ENCODE results near the gene IL10.
A peak's percentile ranks its signal among the peaks of the same experiment; 100 is the strongest.
"Not testable (repeated sequence)": the region's sequence is repeated elsewhere in the genome, so short reads cannot be mapped to it uniquely, and the experiment has no call there.

Gene IL10

DNA sequence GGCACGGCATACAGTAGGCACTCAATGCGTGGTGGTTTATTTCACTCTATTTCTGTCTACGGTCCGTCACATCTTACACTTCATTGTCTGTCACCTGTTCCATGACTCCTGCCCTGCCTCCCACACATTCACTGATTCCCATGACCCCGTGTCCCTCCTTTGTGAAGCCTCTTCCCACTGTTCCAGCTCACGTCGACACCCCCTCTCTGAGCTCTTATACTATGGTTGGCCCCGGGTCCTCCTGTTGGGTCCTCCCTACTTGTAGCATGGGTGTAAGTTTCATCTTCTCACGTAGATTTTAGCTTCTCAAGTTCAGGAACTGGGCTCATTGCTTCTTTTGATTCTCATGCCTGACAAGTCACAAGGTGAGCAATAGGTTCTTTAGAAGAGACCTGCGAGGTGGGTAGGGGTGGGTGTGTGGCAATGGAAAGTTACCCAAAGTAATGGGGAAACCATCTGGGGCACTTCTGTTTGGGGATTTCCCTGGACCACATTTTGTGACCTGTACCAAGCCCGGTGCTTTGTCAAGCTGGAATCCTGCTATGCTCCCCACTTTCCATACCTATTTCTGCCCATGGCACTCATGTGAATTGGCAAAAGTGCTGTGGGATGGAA, 22.1 kb upstream of the IL10 start:
- DNase-seq (ENCODE audit: low read depth in 2 of 2, low spot score in 1 of 2), result no peak

DNA sequence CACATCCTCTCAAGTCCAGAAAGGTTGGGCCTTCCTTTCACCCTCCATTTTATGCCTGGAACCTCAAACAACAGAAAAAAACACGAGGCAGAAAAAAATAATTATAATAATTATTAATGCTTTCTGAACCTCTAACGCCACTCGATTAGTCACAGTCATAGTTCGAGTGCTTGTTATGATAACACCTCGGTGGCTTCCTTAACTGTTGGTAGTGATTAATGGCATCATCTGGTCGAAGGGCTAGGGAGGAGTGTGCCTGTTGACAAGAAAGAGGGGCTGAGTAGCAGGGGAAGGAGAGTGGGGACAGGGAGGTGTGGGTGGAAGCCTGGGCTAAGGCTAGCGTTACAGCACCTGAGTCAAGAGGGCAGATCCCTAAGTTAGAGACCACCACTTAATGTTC, 21.3 kb upstream of the IL10 start:
- DNase-seq (ENCODE audit: low read depth in 2 of 2, low spot score in 1 of 2), result no peak

DNA sequence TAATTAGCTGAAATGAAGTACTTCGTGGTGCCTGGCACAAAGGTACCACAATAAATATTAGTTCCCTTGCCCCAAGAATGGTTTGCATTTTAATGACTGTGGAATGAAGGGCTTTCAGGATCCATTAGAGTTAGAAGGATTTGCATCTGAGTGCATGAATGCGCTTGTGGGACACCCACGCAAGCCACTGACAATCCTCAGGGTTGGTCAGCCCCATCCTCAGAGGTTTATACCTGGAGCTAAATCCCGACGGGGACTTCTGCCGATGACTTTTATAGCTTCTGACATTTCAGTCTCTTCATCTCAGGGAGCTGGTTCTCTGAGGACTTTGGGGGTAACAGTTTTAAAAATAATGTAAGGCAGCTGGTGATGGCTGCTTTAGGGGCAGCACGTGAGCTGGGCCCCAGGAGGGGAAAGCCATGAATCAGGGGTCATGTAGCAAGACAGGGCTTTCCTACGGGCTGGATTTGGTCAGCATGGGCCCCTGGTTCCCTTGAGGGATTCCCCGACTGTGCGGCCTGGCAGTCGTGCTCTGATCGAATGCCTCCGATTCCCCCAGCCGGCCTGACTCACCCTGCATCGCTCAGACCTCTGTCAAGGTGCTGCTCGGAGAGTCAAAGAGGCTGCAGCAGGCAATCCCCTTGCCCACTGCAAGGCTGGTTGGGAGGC, 20.8 kb upstream of the IL10 start:
- DNase-seq (ENCODE audit: low read depth in 2 of 2, low spot score in 1 of 2), result no peak

DNA sequence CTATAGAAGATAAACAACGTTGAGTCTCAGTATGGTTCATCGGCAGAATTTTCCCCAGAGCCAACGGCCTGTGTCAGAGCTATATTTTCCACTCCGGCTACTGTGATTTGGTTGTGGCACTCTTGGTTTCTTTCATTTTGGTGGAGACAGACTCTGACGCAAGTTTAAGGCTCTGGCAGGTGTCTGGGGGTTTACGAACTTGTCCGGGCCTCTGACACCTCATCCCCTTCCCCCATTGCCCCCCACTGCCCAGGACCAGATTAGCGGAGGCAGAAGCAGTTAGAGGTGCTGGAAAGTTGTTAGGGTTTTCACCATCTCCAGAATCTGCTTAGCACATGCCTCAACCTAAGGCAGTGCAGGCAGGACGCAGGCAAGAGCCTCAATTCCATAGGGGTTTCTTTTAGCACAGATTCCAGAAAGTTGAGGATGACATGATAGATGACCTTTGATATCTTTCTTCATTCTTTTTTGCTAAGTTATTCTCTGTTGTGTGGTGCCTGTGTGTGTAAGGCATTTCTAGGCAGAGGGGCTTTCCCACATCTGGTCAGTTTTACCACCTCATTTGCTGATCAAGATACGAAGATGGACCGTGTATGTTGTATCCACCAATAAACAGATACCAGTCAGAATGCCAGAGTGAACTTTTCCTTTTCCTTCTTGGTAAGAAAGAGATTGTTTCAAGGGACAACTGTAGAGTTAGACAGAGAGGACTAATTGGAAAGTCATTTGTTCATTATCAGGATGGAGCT, 18.4 kb upstream of the IL10 start:
- no peak for DNase-seq (ENCODE audit: low read depth in 2 of 2, low spot score in 1 of 2)

GRCh38 chr1:206788487-206789050, 16.3 kb upstream of the IL10 start:
- no peak for DNase-seq (ENCODE audit: low read depth in 2 of 2, low spot score in 1 of 2)

GRCh38 chr1:206787891-206788290, 15.6 kb upstream of the IL10 start:
- no peak for DNase-seq (ENCODE audit: low read depth in 2 of 2, low spot score in 1 of 2)

- no peak for DNase-seq (ENCODE audit: low read depth in 2 of 2, low spot score in 1 of 2)
Measured at GRCh38 chr1:206786212-206786886, 14.1 kb upstream of the IL10 start.

DNA sequence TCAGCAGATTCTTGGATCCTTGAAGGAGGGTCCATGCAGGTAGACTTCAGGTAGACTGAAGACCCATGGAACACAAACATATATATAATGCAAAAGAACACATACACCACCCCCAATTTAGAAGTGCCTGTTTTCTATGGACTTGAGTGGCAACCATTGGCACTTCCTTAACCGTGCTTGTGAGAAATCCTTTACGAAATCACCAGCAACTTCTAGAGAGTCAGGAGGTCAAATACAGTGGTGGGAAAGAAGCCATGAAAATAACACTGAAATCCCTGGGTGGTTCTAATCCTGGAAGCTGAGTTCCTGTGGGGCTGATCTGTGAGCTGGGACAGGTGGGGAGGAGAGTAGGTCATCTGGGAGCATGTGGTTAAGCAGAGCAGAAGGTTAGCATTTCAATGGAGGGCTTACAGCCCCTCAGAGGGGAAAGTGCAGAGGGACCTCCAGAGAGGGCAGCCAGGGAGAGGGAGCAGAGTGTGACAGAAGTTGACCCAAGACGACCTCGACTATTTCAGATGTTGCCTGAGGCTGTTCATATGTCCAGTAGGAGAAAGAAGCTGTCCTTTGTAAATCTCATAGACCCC, 13.0 kb upstream of the IL10 start:
- DNase-seq (ENCODE audit: low read depth in 2 of 2, low spot score in 1 of 2), result no peak

DNA sequence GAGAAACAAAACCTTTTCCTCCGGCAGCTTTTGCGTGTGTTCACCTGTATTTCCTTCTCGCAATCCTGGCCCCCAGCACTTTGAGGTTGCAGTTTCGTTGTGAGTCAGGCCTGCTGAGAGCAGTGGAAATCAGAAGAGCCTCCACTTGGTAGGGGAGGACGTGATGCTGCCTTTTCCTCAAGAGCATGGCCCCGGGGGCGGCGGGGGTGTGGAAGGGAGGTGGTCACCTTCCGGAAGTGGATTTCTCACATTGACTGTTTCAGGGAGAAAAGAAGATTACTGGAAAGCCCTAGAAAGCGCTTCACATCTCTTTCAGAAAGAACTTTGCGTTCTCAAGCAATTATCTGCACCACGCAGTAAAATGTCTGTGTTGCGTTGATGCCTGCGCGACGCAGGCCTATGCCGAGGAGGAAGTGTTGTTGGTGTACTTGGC, 12.2 kb upstream of the IL10 start:
- peak in 1 of 2 donors; percentile 44 for DNase-seq (ENCODE audit: low read depth in 2 of 2, low spot score in 1 of 2)

DNA sequence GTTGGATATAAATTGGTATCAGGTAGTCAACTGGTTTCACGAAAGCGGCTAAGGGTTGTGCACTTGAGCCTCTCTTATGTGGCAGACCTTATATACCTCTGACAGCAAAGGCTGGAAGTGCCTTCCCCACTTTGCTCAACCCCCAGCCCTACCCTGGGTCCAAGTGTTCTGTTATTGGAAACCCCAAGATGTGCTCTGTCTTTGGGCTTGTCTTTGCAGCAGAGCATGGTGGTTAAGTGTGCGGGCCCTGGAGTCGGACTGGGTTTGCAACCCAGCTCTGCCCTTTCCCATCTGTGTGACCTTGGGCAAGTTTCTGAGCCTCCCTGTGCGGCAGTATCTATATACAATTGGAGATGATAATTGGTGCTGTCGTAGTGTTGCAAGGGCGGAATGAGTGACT, 11.2 kb upstream of the IL10 start:
- no peak for DNase-seq (ENCODE audit: low read depth in 2 of 2, low spot score in 1 of 2)

GRCh38 chr1:206782448-206782847, 10.2 kb upstream of the IL10 start:
- DNase-seq (ENCODE audit: low read depth in 2 of 2, low spot score in 1 of 2), result no peak

GRCh38 chr1:206779638-206780037, 7.3 kb upstream of the IL10 start:
- no peak for DNase-seq (ENCODE audit: low read depth in 2 of 2, low spot score in 1 of 2)

- not testable (repeated sequence) for DNase-seq (ENCODE audit: low read depth in 2 of 2, low spot score in 1 of 2)
Measured at GRCh38 chr1:206778911-206779310, 6.6 kb upstream of the IL10 start.

DNA sequence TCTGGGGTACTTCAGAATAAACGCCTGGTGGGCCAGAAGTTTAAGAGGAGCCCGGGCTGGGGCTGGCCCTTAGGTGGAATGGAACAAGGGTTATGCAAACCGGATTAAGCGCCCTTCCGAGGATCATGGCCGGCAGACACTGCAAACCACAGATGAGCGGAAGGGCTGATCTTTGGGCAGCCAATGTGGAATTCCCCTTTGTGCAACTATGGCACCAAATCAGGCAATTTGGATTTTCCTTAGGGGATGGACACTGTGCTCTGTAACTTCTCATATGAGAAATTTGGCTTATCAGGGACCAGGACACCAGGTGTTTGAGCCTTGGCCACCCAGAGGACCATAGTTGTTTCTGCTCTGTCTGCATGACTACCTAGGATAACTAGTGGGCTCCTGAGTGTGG, 5.7 kb upstream of the IL10 start:
- no peak for DNase-seq (ENCODE audit: low read depth in 2 of 2, low spot score in 1 of 2)

GRCh38 chr1:206776229-206776628, 3.9 kb upstream of the IL10 start:
- DNase-seq (ENCODE audit: low read depth in 2 of 2, low spot score in 1 of 2), result no peak

DNA sequence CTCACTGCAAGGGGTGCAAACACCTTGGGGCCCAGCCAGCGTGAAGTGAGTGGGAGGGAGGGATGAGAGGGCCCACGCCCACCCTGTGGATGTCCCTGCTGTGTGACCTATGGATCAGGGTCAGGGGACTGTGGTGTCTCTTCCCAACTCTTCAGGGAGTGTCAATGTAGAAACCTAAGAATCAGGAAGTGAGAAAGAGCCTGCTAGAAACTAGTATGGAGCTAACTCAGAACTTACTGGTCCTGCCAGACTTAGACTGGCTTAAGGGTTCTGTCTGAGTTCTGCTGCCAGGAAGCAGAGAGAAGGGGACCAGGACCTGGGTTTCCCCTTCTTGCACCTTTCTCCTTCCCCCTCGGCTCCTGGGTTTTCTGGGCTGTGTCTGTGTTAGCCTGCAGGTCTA, 1.8 kb upstream of the IL10 start:
- DNase-seq (ENCODE audit: low read depth in 2 of 2, low spot score in 1 of 2), result no peak

- no peak for DNase-seq (ENCODE audit: low read depth in 2 of 2, low spot score in 1 of 2)
Measured at GRCh38 chr1:206771338-206771692, 979 bp downstream of the IL10 start.

GRCh38 chr1:206770531-206771337, 1.6 kb downstream of the IL10 start, which contains the start of gene IL19:
IL19 (plus strand) TSS chr1:206770773; CDS start chr1:206836663, 65,890 bp downstream.
- DNase-seq (ENCODE audit: low read depth in 2 of 2, low spot score in 1 of 2), result no peak

GRCh38 chr1:206769304-206769731, 3.0 kb downstream of the IL10 start:
- DNase-seq (ENCODE audit: low read depth in 2 of 2, low spot score in 1 of 2), result no peak
